Measurements from ENCODE around the gene FAM222A. TPM values are rescaled to one million over a fixed set of nuclear protein-coding genes. Genes with fewer than 3 reads are reported as not detected.
A peak's percentile ranks its signal among the peaks of the same experiment; 100 is the strongest.

The FAM222A gene
- total RNA-seq, 2 donors from 2014 or later: 1.2 to 1.8 TPM

DNA sequence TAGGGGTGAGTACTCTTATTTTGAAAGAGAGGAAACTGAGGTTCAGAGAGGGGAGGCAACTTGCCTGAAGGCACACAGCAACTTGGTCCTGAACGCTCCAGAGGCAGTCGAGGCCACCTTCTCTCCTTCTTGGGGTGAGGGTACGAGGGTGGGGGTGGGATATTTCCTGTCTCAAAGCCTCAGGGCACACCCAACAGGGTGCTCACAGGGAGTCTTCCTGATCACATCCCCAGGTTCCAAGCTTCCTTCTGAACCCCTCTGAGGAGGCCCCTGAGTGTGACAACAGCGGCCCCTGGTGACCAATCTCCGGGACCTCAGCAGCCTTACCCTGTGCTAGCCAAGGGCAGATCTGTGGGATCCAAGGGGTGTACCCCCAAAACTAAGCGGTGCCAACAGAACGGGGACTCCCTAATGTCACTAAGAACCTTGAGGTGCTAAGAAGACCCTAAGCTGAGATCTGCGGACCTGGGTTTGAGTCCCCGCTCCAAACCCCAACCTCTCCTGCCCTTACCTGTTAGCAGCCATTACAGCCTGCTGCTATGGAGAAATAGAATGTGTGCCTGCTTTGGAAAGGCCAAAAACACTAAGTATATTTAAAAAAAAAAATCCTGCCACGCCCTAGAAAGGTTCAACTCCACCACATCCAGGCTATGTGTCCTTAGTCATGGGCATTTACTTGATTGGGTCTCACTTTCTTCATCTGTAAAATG lies 61.7 kb downstream of the FAM222A start:
- no peaks in the 10 kb centered on the region for H3K9me3 Mint-ChIP-seq
- DNase-seq (ENCODE audit: low spot score) (peak; percentile 62), ATAC-seq (peak; percentile 74 to 77)
- no peaks in the 10 kb centered on the region for H3K27me3 Mint-ChIP-seq
- no peak overlapping the region for H3K27ac Mint-ChIP-seq
- no peak overlapping the region for H3K4me3 Mint-ChIP-seq
- no peaks in the 10 kb centered on the region for H3K36me3 Mint-ChIP-seq
- peaks cover 3 to 4% of the 10 kb centered on the region in 2 donors for H3K4me1 Mint-ChIP-seq (ENCODE audit: low read depth in 2 of 2)

DNA sequence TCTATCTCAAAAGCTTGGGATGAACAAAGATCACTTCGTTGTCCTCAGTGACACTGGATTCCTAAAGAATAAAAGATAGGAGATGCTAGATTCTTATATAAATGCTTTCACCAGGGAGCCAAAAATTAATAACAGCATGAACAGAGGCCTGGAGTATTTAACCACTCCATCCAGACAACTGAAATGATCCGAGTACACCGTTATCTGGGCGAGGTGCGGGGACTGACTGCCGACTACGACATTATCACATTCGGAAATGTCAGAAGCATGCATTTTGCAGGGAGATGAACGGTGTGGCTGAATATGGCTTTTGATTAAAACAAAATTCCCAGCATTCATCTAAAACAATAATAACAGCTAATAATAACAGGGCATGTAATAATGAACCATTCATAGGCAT lies 63.0 kb downstream of the FAM222A start:
- no peak for ATAC-seq
- peaks cover 3 to 4% of the 10 kb centered on the region in 2 donors for H3K4me1 Mint-ChIP-seq (ENCODE audit: low read depth in 2 of 2)
- no peaks in the 10 kb centered on the region for H3K9me3 Mint-ChIP-seq
- H3K27me3 Mint-ChIP-seq: no peaks in the 10 kb centered on the region
- no peak overlapping the region for H3K4me3 Mint-ChIP-seq
- no peak overlapping the region for H3K27ac Mint-ChIP-seq
- H3K36me3 Mint-ChIP-seq: no peaks in the 10 kb centered on the region
- no peak for DNase-seq (ENCODE audit: low spot score)

DNA sequence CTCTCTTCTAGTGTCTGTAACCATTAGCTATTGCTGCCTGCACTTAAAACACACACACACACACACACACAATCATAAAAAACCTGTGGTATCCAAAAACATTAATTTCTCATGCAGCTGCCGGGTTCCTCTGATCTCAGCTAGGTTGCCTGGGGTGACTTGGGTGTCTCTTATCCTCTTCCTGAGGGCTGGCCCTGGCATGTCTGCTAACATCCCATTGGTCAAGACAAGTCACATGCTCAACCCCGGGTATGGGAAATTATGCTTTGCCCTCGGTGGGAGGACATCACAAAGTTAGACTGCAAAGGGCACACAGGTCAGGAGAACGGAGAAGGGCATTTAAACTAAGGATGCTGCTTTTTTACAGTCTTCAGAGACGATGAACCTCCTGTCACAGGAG lies 63.9 kb downstream of the FAM222A start:
- Mint-ChIP-seq H3K27ac (no peak overlapping the region), H3K4me3 (peak overlapping the region; percentile 2), H3K4me1 (ENCODE audit: low read depth in 2 of 2) (peaks cover 4 to 10% of the 10 kb centered on the region in 2 donors), H3K36me3 (no peaks in the 10 kb centered on the region), H3K27me3 (no peaks in the 10 kb centered on the region), H3K9me3 (no peaks in the 10 kb centered on the region)
- ATAC-seq (peak in 1 of 2 donors; percentile 53), DNase-seq (ENCODE audit: low spot score) (peak; percentile 53)

DNA sequence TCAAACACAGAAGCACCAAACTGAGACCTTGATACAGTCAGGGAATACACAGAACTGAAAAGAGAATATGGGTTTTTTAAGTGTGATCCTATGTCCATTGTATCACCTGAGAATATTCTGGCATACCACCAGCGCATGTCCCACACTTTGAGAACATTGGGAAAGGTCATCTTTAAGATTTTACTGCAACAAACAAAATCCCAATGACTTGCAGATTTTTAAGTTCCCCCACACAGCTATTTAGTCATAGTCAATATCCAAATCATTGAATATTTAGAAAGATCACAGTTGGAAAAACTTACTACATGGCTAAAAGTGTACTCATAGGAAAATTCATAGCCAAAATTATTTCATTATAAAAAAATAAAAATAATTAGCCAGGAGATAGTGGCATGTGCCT lies 65.1 kb downstream of the FAM222A start:
- H3K27me3 Mint-ChIP-seq: no peaks in the 10 kb centered on the region
- H3K9me3 Mint-ChIP-seq: no peaks in the 10 kb centered on the region
- H3K36me3 Mint-ChIP-seq: no peaks in the 10 kb centered on the region
- ATAC-seq (no peak), DNase-seq (ENCODE audit: low spot score) (no peak)
- H3K4me1 Mint-ChIP-seq (ENCODE audit: low read depth in 2 of 2): peaks cover 4 to 16% of the 10 kb centered on the region in 2 donors
- H3K27ac Mint-ChIP-seq: no peak overlapping the region
- no peak overlapping the region for H3K4me3 Mint-ChIP-seq

DNA sequence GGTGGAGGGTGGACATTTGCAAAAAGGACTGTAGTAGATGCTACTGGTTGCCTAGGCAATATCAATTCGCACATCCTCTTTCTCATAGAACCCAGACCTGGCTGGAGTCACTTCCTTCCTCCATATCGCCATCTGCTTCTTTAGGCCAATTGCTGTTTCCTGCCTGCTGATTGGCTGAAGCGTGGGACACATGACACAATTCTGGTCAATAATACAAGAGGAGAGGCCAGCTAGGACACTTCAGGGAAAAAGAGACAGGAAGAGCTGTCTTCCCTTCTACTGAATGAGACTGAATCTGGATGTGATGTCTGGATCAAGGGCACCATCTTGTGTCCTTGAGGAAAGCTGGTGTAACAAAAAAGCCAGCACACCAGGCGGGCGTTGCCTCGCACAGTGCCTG lies 65.8 kb downstream of the FAM222A start:
- H3K4me3 Mint-ChIP-seq: no peak overlapping the region
- H3K27ac Mint-ChIP-seq: no peak overlapping the region
- DNase-seq (ENCODE audit: low spot score) (peak; percentile 44), ATAC-seq (no peak)
- no peaks in the 10 kb centered on the region for H3K36me3 Mint-ChIP-seq
- peaks cover 4 to 16% of the 10 kb centered on the region in 2 donors for H3K4me1 Mint-ChIP-seq (ENCODE audit: low read depth in 2 of 2)
- no peaks in the 10 kb centered on the region for H3K27me3 Mint-ChIP-seq
- H3K9me3 Mint-ChIP-seq: no peaks in the 10 kb centered on the region

DNA sequence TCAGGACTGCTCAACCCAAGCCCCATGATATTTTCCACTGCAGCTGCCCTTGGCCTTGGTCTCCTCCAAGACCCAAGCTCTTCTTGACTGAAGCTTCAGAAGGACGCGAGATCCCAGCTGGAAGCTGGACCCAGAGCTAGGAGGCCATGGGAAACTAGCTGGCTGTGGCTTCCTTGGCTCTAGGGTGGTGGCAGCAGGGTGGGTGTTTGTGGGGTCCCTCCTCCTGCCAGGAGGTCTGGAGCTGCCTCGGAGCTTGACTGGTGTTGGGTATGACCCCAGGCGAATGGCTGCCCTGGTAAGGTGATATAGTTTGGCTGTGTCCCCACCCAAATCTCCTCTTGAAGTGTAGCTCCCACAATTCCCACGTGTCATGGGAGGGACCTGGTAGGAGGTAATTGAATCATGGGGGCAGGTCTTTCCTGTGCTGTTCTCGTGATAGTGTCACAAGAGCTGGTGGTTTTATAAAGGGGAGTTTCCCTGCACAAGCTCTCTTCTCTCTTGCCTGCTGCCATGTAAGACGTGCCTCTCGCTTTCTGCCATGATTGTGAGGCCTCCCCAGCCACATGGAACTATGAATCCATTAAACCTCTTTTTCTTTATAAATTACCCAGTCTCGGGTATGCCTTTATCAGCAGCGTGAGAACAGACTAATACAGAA lies 68.2 kb downstream of the FAM222A start:
- Mint-ChIP-seq H3K27ac (no peak overlapping the region), H3K36me3 (no peaks in the 10 kb centered on the region), H3K4me3 (no peak overlapping the region), H3K4me1 (ENCODE audit: low read depth in 2 of 2) (peaks cover 4 to 16% of the 10 kb centered on the region in 2 donors), H3K9me3 (no peaks in the 10 kb centered on the region), H3K27me3 (peaks cover 0 to 3% of the 10 kb centered on the region in 2 donors)
- ATAC-seq (no peak), DNase-seq (ENCODE audit: low spot score) (peak; percentile 47)

DNA sequence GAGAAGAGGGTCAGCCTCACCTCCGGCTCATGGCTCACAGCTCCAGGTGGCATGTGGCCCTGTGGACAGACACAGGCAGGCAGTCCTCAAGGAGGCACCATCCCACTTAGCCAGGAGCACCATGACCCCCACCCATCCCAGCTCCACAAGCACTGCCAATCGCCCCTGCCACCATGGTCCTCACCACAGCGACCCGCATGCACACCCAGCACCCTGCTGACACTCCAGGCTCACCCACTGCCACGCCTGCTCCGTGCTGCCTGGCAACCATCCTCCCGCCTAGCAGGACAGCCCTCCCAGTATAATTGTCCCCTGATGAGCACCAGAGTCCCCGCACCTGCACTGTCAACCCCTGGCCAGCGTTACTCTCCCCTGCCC lies 68.7 kb downstream of the FAM222A start:
- Mint-ChIP-seq H3K4me1 (ENCODE audit: low read depth in 2 of 2) (peaks cover 4 to 16% of the 10 kb centered on the region in 2 donors), H3K27ac (no peak overlapping the region), H3K9me3 (no peaks in the 10 kb centered on the region), H3K4me3 (no peak overlapping the region), H3K36me3 (no peaks in the 10 kb centered on the region), H3K27me3 (peaks cover 0 to 3% of the 10 kb centered on the region in 2 donors)
- ATAC-seq (peak in 1 of 2 donors; percentile 32), DNase-seq (ENCODE audit: low spot score) (peak; percentile 55)

DNA sequence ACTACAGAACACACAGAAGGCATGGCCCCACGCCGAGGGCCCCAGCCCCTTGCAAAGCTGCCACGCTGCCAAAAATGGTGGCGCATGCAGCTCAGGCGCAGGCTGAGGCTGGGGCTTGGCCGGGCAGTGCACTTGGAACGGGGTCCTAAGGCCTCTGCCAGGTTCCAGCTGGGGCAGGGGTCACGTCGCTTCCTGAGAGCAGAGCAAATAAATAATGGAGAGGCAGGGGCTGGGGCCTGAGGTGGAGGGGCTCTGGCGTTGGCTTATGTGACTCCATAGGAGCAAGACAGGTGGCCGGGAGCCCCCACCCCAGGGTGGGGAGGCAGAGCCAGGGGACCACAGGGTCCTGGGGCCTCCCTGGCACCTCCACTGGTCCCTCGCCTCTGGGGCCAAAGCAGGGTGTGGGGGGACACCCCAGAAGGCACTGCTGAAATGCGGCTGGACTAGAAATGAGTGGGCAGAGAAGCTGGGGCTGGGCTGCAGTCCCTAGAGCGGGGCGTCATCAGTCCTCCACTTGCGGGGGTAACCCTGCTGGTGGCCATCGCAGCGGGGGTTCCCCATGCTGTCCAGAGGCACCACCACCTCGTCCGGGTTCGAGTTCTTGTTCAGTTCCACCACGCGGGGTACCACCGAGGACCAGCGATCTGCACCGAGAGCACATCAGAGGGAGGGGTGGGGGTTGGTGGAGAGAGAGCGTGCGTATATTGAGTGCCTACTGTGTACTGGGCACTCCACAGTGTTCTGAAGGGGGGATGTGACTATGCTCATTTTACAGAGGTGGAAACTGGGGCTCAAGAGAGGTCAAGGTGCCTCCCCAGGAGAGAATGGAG lies 69.7 kb downstream of the FAM222A start:
- H3K36me3 Mint-ChIP-seq: no peaks in the 10 kb centered on the region

DNA sequence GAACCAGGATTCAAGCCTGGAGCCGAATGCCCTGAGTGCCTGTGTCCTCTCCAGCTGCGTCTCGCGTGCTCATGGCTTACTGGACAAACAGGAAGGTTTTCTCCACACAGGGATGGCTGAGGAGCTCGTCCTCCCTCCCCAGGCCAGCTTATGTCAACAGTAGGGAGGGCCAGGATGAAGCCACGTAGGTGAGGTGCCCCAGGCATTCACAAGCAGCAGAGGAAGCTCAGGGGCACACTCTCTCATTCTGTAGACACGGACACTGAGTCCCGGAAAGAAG lies 70.3 kb downstream of the FAM222A start:
- no peak overlapping the region for H3K4me3 Mint-ChIP-seq
- ATAC-seq (no peak), DNase-seq (ENCODE audit: low spot score) (no peak)
- H3K36me3 Mint-ChIP-seq: no peaks in the 10 kb centered on the region
- H3K27ac Mint-ChIP-seq: no peak overlapping the region
- H3K9me3 Mint-ChIP-seq: no peaks in the 10 kb centered on the region
- peaks cover 0 to 16% of the 10 kb centered on the region in 2 donors for H3K4me1 Mint-ChIP-seq (ENCODE audit: low read depth in 2 of 2)
- H3K27me3 Mint-ChIP-seq: peaks cover 0 to 5% of the 10 kb centered on the region in 2 donors

More for the DNA sequence above, 69.7 kb downstream of the FAM222A start:
- Mint-ChIP-seq H3K4me3 (no peak overlapping the region), H3K4me1 (ENCODE audit: low read depth in 2 of 2) (peaks cover 0 to 16% of the 10 kb centered on the region in 2 donors), H3K27me3 (peaks cover 0 to 5% of the 10 kb centered on the region in 2 donors), H3K9me3 (no peaks in the 10 kb centered on the region), H3K27ac (no peak overlapping the region)
- ATAC-seq (no peak), DNase-seq (ENCODE audit: low spot score) (peak; percentile 50)

DNA sequence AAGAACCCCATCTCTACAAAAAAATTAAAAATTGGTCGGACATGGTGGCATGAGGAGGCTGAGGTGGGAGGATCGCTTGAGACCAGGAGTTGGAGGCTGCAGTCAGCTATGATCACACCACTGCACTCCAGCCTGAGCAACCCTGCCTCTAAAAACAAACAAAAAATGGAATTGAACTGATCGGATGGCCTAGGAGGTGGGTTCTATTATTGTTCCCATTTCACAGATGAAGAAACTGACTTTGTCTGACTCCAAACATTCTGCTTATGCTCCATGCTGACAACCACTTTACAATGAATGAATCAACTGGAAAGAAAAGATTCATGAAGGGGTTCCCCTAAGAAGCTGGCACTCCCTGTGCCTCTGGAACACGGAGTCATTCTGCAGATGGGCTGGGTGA lies 72.2 kb downstream of the FAM222A start:
- Mint-ChIP-seq H3K36me3 (no peaks in the 10 kb centered on the region), H3K4me1 (ENCODE audit: low read depth in 2 of 2) (peaks cover 0 to 12% of the 10 kb centered on the region in 2 donors), H3K27ac (no peak overlapping the region), H3K4me3 (no peak overlapping the region), H3K27me3 (peaks cover 0 to 5% of the 10 kb centered on the region in 2 donors), H3K9me3 (no peaks in the 10 kb centered on the region)
- DNase-seq (ENCODE audit: low spot score) (no peak), ATAC-seq (no peak)

DNA sequence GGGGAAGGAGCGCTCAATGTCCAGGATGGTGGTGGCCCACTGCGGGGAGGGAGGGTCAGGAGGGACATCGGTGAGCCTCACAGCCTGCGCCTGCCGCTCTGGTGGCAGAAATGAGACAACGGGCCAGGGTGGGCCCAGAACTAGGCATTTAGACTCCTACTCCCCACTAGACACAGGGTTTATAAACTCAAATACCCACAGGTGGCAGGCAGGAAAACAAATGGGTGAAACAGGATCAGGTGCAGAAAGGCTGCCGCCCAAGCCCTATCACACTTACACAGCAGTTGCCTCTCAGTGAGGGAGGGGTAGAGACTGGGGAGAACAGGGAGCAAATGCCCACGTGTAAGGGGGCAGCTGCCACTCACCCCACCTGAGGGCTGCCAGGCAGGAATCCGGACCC lies 73.2 kb downstream of the FAM222A start:
- Mint-ChIP-seq H3K9me3 (no peaks in the 10 kb centered on the region), H3K4me1 (ENCODE audit: low read depth in 2 of 2) (peaks cover 0 to 12% of the 10 kb centered on the region in 2 donors), H3K27ac (no peak overlapping the region), H3K36me3 (no peaks in the 10 kb centered on the region), H3K27me3 (peaks cover 0 to 5% of the 10 kb centered on the region in 2 donors), H3K4me3 (no peak overlapping the region)
- no peak for ATAC-seq
- no peak for DNase-seq (ENCODE audit: low spot score)

DNA sequence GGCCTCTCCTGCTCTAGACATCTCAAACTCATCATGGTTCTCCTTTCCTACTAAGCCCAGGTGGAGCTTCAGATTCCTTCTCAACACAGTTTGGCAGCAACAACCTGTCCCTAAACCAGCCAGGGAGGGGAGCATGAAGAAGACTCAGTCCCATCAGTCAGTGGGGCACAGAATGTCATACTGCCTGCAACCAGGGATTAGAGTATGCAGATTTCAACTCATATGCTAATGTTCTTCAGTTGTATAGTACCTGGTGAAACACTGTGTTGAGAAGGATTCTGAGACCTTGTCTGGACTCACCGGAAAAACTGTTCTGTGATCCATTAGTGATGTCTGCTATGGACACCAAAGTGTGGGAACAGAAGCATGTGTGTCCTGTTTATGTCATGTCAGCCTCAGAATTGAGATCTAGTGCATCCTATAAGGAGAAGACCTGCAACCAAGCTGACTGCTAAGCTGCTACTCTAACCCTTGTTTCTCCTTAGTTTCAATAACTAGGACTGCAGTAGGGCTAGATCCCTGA lies 76.0 kb downstream of the FAM222A start:
- Mint-ChIP-seq H3K9me3 (no peaks in the 10 kb centered on the region), H3K36me3 (no peaks in the 10 kb centered on the region), H3K27me3 (peaks cover 8 to 13% of the 10 kb centered on the region in 2 donors), H3K27ac (no peak overlapping the region), H3K4me1 (ENCODE audit: low read depth in 2 of 2) (no peaks in the 10 kb centered on the region), H3K4me3 (no peak overlapping the region)
- DNase-seq (ENCODE audit: low spot score): no peak
- ATAC-seq: no peak

DNA sequence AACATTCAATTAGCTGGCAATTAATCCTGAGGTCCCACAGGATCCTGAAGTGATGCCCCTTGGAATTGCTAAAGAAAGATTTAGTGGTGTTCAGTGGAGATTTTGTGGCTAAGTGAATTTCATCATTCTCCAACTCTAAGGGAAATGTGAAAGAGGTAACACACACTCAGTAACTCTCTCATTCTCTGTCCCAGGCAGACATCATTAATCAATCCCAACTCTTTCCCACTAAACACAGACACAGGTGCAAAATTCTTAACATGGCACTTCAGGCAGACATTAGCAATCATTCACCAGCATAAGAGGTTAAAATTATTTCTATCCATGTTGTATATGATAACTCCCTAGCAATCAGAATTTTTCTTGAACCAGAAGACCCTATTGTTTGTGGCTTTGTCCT lies 79.4 kb downstream of the FAM222A start:
- no peaks in the 10 kb centered on the region for H3K36me3 Mint-ChIP-seq

DNA sequence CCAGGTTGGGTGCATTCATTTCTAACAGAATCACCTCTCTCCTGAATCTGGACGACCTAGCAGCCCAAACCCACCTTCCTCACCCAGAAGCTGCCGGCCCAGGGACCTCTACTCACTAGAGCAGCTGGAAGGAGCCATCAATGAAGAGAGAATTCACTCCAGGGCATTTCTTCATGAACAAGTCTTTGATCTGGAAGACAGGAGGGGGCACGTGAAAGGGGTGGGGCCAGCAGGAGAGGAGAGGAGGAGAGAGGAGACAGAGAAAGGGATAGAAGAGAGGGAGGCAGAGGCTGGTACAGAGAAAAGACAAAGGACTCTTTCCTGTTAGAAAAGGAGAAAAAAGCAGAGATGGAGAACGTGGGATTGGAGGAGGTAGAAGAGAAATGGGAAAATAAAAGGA lies 79.8 kb downstream of the FAM222A start:
- Mint-ChIP-seq H3K9me3 (no peaks in the 10 kb centered on the region), H3K36me3 (no peaks in the 10 kb centered on the region), H3K27me3 (peaks cover 8 to 10% of the 10 kb centered on the region in 2 donors), H3K4me1 (ENCODE audit: low read depth in 2 of 2) (no peaks in the 10 kb centered on the region), H3K4me3 (no peak overlapping the region), H3K27ac (no peak overlapping the region)
- no peak for ATAC-seq
- DNase-seq (ENCODE audit: low spot score): no peak

More for the DNA sequence above, 79.4 kb downstream of the FAM222A start:
- Mint-ChIP-seq H3K9me3 (no peaks in the 10 kb centered on the region), H3K4me1 (ENCODE audit: low read depth in 2 of 2) (no peaks in the 10 kb centered on the region), H3K27me3 (peaks cover 8 to 12% of the 10 kb centered on the region in 2 donors), H3K4me3 (no peak overlapping the region), H3K27ac (no peak overlapping the region)
- ATAC-seq (no peak), DNase-seq (ENCODE audit: low spot score) (no peak)

Measured in natural killer cell treated with Interleukin-12 subunit alpha and Interleukin-12 subunit beta and Interleukin-15 and Interleukin-18, amount 100 ng/mL, for 72 hours (primary cell).